KMS-11 (cell line): Measurements from ENCODE around the gene DAAM2.

Experiments
- H2AFZ ChIP-seq: fragments of 200-600 bp; sonication (generic); 2 replicates; pipeline ENCODE4 v1.6.1; 2016; ENCODE audit warnings: antibody characterized with exemption, mixed run types, low read depth
- H3K27ac ChIP-seq: fragments of 200-600 bp; sonication (generic); 2 replicates; pipeline ENCODE4 v1.6.1; 2016; ENCODE audit warnings: mild to moderate bottlenecking, mixed run types
- H3K27me3 ChIP-seq: fragments of 200-600 bp; sonication (generic); 2 replicates; pipeline ENCODE4 v1.6.1; 2017; ENCODE audit warnings: mild to moderate bottlenecking, low read depth, mixed run types, moderate library complexity; ENCODE audit not compliant: insufficient read depth
- H3K36me3 ChIP-seq: fragments of 200-600 bp; sonication (generic); 2 replicates; pipeline ENCODE4 v1.6.1; 2017; ENCODE audit warnings: mild to moderate bottlenecking, mixed run types; ENCODE audit not compliant: insufficient read depth
- H3K4me1 ChIP-seq: fragments of 200-600 bp; sonication (generic); 2 replicates; pipeline ENCODE4 v1.6.1; 2016; ENCODE audit warnings: mild to moderate bottlenecking, low read depth, mixed run types; ENCODE audit not compliant: poor library complexity, severe bottlenecking
- H3K4me2 ChIP-seq: fragments of 200-600 bp; sonication (generic); 2 replicates; pipeline ENCODE4 v1.7.0; 2016; ENCODE audit warnings: mild to moderate bottlenecking, mixed run types
- H3K4me3 ChIP-seq: fragments of 200-600 bp; sonication (generic); IDR thresholded peaks from 2 replicates; pipeline ENCODE4 v1.6.1; 2017; ENCODE audit warnings: low read depth, low read length, mixed read lengths; ENCODE audit not compliant: insufficient read depth
- H3K79me2 ChIP-seq: fragments of 200-600 bp; sonication (generic); 2 replicates; pipeline ENCODE4 v1.6.1; 2016; ENCODE audit warnings: low read depth, mixed run types; ENCODE audit not compliant: insufficient read depth
- H3K9ac ChIP-seq: fragments of 200-600 bp; sonication (generic); 2 replicates; pipeline ENCODE4 v1.6.1; 2016; ENCODE audit warnings: mild to moderate bottlenecking, mixed run types
- H4K20me1 ChIP-seq: fragments of 200-600 bp; sonication (generic); 2 replicates; pipeline ENCODE4 v1.6.1; 2016; ENCODE audit warnings: mild to moderate bottlenecking, mixed run types; ENCODE audit not compliant: insufficient read depth
- TF ChIP-seq, protein P1 (sequence below): fragments of 200-600 bp; sonication (generic); conservative IDR thresholded peaks from 2 replicates; pipeline ENCODE4 v1.6.1; 2017; ENCODE audit warnings: low read depth, mild to moderate bottlenecking, antibody characterized with exemption, low read length, moderate library complexity, mixed read lengths

DAAM2 gene

GRCh38 chr6:39915866-39916265 lies 123.7 kb downstream of the DAAM2 start:
- Histone ChIP-seq H3K36me3 (no peaks in the 10 kb centered on the region), H3K9ac (no peak overlapping the region), H3K79me2 (no peaks in the 10 kb centered on the region), H3K27ac (no peak overlapping the region), H3K4me2 (no peak overlapping the region), H3K27me3 (no peaks in the 10 kb centered on the region), H2AFZ (no peak overlapping the region), H4K20me1 (no peaks in the 10 kb centered on the region), H3K4me3 (no peak overlapping the region), H3K4me1 (no peaks in the 10 kb centered on the region)
- TF ChIP-seq, protein P1, sequence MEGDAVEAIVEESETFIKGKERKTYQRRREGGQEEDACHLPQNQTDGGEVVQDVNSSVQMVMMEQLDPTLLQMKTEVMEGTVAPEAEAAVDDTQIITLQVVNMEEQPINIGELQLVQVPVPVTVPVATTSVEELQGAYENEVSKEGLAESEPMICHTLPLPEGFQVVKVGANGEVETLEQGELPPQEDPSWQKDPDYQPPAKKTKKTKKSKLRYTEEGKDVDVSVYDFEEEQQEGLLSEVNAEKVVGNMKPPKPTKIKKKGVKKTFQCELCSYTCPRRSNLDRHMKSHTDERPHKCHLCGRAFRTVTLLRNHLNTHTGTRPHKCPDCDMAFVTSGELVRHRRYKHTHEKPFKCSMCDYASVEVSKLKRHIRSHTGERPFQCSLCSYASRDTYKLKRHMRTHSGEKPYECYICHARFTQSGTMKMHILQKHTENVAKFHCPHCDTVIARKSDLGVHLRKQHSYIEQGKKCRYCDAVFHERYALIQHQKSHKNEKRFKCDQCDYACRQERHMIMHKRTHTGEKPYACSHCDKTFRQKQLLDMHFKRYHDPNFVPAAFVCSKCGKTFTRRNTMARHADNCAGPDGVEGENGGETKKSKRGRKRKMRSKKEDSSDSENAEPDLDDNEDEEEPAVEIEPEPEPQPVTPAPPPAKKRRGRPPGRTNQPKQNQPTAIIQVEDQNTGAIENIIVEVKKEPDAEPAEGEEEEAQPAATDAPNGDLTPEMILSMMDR = no peak

DNA sequence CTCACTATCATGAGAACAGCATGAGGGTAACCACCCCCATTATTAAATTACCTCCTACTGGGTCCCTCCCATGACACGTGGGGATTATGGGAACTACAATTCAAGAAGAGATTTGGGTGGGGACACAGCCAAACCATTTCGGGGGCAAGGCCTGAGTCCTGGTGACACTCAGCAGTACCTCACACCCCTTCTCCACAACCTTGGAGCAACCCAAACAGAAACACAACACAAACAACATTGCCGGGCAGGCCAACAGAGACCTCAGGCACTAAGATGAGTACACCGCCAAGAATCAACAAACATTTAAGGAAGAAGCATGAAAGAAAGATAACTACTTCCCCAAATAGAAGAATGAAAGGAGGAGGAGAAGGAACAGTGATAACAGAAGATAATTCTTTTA lies 125.2 kb downstream of the DAAM2 start:
- no peak overlapping the region for H3K9ac ChIP-seq
- H3K27ac ChIP-seq = no peak overlapping the region
- H4K20me1 ChIP-seq = no peaks in the 10 kb centered on the region
- H3K4me2 ChIP-seq = no peak overlapping the region
- TF ChIP-seq, protein P1 = no peak
- no peak overlapping the region for H2AFZ ChIP-seq
- no peaks in the 10 kb centered on the region for H3K27me3 ChIP-seq
- no peak overlapping the region for H3K4me3 ChIP-seq
- no peaks in the 10 kb centered on the region for H3K4me1 ChIP-seq
- no peaks in the 10 kb centered on the region for H3K79me2 ChIP-seq
- no peaks in the 10 kb centered on the region for H3K36me3 ChIP-seq

DNA sequence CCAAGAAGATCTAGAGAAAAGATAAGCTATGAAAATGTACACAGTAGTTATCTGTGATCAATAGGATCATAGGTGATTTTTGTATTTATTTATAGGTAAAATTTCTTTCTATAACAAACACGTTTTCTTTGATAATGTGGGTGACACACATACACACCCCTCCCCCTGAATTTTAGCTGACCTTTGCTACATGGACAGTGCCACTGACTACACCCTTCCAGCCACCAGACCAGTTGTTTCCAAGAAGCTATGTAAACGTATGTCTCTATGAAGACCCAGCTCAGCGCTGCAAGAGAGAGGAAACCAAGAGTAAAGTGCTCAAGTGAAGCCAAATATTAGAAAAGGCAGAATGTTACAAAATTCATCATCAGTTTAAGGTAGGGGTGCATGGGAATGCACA lies 125.8 kb downstream of the DAAM2 start:
- TF ChIP-seq, protein P1 = no peak
- Histone ChIP-seq H3K27me3 (no peaks in the 10 kb centered on the region), H3K4me2 (no peak overlapping the region), H4K20me1 (no peaks in the 10 kb centered on the region), H3K79me2 (no peaks in the 10 kb centered on the region), H3K36me3 (no peaks in the 10 kb centered on the region), H3K9ac (no peak overlapping the region), H2AFZ (no peak overlapping the region), H3K27ac (no peak overlapping the region), H3K4me1 (no peaks in the 10 kb centered on the region), H3K4me3 (no peak overlapping the region)

GRCh38 chr6:39918831-39919230 lies 126.7 kb downstream of the DAAM2 start:
- Histone ChIP-seq H3K4me3 (no peak overlapping the region), H2AFZ (no peak overlapping the region), H3K9ac (no peak overlapping the region), H3K79me2 (no peaks in the 10 kb centered on the region), H3K27me3 (no peaks in the 10 kb centered on the region), H3K27ac (no peak overlapping the region), H4K20me1 (no peaks in the 10 kb centered on the region), H3K36me3 (no peaks in the 10 kb centered on the region), H3K4me2 (no peak overlapping the region), H3K4me1 (no peaks in the 10 kb centered on the region)
- TF ChIP-seq, protein P1 = no peak

- Histone ChIP-seq H3K27me3 (no peaks in the 10 kb centered on the region), H3K27ac (no peak overlapping the region), H3K4me3 (no peak overlapping the region), H2AFZ (no peak overlapping the region), H3K36me3 (no peaks in the 10 kb centered on the region), H3K4me2 (no peak overlapping the region), H4K20me1 (no peaks in the 10 kb centered on the region), H3K4me1 (no peaks in the 10 kb centered on the region), H3K79me2 (no peaks in the 10 kb centered on the region), H3K9ac (no peak overlapping the region)
- TF ChIP-seq, protein P1 = no peak
Observed at GRCh38 chr6:39920157-39920556, 128.0 kb downstream of the DAAM2 start.
